Spleen (tissue), 11 donors: ENCODE results near the gene KLK5. TPM values are rescaled to one million over a fixed set of nuclear protein-coding genes. Genes with fewer than 3 reads are reported as not detected.

ENCODE experiments used
- DNase-seq: peaks from one replicate; pipeline ENCODE4 v3.0.0-alpha.2; 2020
- H3K27ac ChIP-seq, 8 donors: fragments of 200-600 bp; sonication (generic) in 7 of 8; 1 replicate in 4 of 8; 2 replicates in 4 of 8; pipeline versions ENCODE4 v1.5.0 to v1.8.0; 2016 to 2021; ENCODE audit warnings: inconsistent platforms in 4 of 8, mild to moderate bottlenecking in 4 of 8, moderate library complexity in 1 of 8
- H3K27me3 ChIP-seq, 7 donors: fragments of 200-600 bp; sonication (generic) in 6 of 7; replicated peaks in 1 of 7; 1 replicate in 4 of 7; 2 replicates in 3 of 7; pipeline versions ENCODE4 v1.5.0 to v1.8.0; 2016 to 2021; ENCODE audit warnings: inconsistent platforms in 3 of 7, mild to moderate bottlenecking in 1 of 7
- H3K36me3 ChIP-seq, 6 donors: fragments of 200-600 bp; sonication (generic) in 5 of 6; 1 replicate in 4 of 6; 2 replicates in 2 of 6; pipeline versions ENCODE4 v1.5.0 to v1.8.0; 2016 to 2021; ENCODE audit warnings: inconsistent platforms in 2 of 6
- H3K4me1 ChIP-seq, 6 donors: fragments of 200-600 bp; sonication (generic) in 5 of 6; 1 replicate in 3 of 6; 2 replicates in 3 of 6; pipeline versions ENCODE4 v1.5.0 to v1.8.0; 2016 to 2021; ENCODE audit warnings: inconsistent platforms in 3 of 6
- H3K4me3 ChIP-seq, 8 donors: fragments of 200-600 bp; sonication (generic) in 7 of 8; 1 replicate in 4 of 8; 2 replicates in 4 of 8; pipeline versions ENCODE4 v1.5.0 to v1.8.0; 2016 to 2021; ENCODE audit warnings: inconsistent platforms in 4 of 8, mild to moderate bottlenecking in 4 of 8, moderate library complexity in 2 of 8
- H3K9me3 ChIP-seq, 8 donors: fragments of 200-600 bp; sonication (generic) in 7 of 8; 1 replicate in 4 of 8; 2 replicates in 4 of 8; pipeline versions ENCODE4 v1.5.0 to v1.8.0; 2016 to 2021; ENCODE audit warnings: inconsistent platforms in 4 of 8
- POLR2A ChIP-seq, 3 donors: fragments of 450-650 bp; IDR thresholded peaks; one replicate each; pipeline ENCODE4 v1.5.1; 2017; ENCODE audit warnings: antibody characterized with exemption in 3 of 3, mild to moderate bottlenecking in 1 of 3
- POLR2AphosphoS5 ChIP-seq, 3 donors: sonication (generic); formaldehyde crosslinking; IDR thresholded peaks; one replicate each; pipeline ENCODE4 v1.5.1; 2017; ENCODE audit warnings: antibody characterized with exemption in 3 of 3
- WGBS, 5 donors: extraction: QIAGEN DNeasy Blood & Tissue Kit in 3 of 5; methylation state at CpG; one replicate each; pipeline versions ENCODE4 v1.1.5 to v1.1.7; 2013 to 2018; 5-methylcytosine and 5-hydroxymethylcytosine counted together
- intact Hi-C: fragments of 100-400 bp; cut with DNase I; formaldehyde crosslinking; loops from one replicate; pipeline ENCODE4 v1.15.0; 2023; ENCODE audit warnings: low total_unique reads
- polyA plus RNA-seq, 3 donors: library from polyadenylated mRNA; stranded (reverse); fragments of 200-250 nt; gene quantifications; one replicate each; pipeline ENCODE4 v1.2.1, GENCODE V29; 2013
- total RNA-seq, 7 donors: library from RNA; depleted of rRNA in 3 of 7; stranded (reverse); fragments of >200 nt in 3 of 7; fragmentation: NEBNext Ultra II Directional in 4 of 7; extraction: Animal tissue kit (Norgen Biotek cat#: 25700) in 4 of 7; gene quantifications; one replicate each; pipeline versions ENCODE4 v1.1.0 to v1.2.1, GENCODE V29; 2016 to 2021
- TF ChIP-seq, protein P1 (sequence below), 11 experiments: fragments of 200-600 bp in 7 of 11; fragments of 450-650 bp in 4 of 11; sonication (generic) in 4 of 11; IDR thresholded peaks in 8 of 11; conservative IDR thresholded peaks in 3 of 11; 1 replicate in 7 of 11; 2 replicates in 4 of 11; pipeline versions ENCODE4 v1.4.0 to v1.8.0; 2016 to 2021; ENCODE audit warnings: antibody characterized with exemption in 11 of 11, inconsistent platforms in 4 of 11, mild to moderate bottlenecking in 1 of 11
- donor health status: healthy with polysubstance abuse.
- donor health status: DM: no; HTN: no; CAD: no; lungs with moderate emphysema.
- donor health status: DM: no; HTN: no; CAD: no.
- donor health status: Bipolar disorder and iron deficiency.
- donor health status: healthy.
- donor health status: DM: no; HTN: no; CAD: no.
- donor health status: DM: yes; HTN: yes; CAD: no.

The KLK5 gene
- total and polyA plus RNA-seq, 10 donors, result 0.13 to 0.79 TPM; not detected in 8

DNA sequence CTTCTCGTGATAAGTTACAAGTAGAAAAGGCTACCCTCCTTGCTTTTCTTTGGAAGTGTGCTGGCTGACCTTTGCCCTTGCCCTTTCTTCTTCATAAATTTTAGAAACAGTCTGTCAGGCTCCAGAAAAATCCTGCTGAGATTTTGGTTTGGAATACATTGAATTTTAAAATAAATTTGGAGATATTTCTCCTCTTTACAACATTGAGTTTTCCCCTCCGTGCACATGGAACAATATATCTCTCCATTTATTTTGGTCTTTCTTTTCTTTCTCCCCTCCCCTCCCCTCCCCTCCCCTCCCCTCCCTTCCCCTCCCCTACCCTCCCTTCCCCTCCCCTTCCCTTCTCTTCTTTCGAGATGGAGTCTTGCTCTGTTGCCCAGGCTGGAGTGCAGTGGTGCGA, 50.2 kb downstream of the KLK5 start:
- no peaks in the 10 kb centered on the region for H3K4me1 ChIP-seq
- intact Hi-C loops, result no loop called here
- no peak overlapping the region for H3K4me3 ChIP-seq
- TF ChIP-seq, protein P1, sequence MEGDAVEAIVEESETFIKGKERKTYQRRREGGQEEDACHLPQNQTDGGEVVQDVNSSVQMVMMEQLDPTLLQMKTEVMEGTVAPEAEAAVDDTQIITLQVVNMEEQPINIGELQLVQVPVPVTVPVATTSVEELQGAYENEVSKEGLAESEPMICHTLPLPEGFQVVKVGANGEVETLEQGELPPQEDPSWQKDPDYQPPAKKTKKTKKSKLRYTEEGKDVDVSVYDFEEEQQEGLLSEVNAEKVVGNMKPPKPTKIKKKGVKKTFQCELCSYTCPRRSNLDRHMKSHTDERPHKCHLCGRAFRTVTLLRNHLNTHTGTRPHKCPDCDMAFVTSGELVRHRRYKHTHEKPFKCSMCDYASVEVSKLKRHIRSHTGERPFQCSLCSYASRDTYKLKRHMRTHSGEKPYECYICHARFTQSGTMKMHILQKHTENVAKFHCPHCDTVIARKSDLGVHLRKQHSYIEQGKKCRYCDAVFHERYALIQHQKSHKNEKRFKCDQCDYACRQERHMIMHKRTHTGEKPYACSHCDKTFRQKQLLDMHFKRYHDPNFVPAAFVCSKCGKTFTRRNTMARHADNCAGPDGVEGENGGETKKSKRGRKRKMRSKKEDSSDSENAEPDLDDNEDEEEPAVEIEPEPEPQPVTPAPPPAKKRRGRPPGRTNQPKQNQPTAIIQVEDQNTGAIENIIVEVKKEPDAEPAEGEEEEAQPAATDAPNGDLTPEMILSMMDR (IDR thresholded peaks at IDR 0.05 in 8 of 11, conservative IDR thresholded peaks at IDR 0.05 in 3 of 11), result no peak
- no peak for TF ChIP-seq POLR2A (IDR thresholded peaks at IDR 0.05)
- TF ChIP-seq POLR2AphosphoS5 (IDR thresholded peaks at IDR 0.05), result no peak
- H3K27me3 ChIP-seq, result peaks cover 0 to 59% (median 7%) of the 10 kb centered on the region in 7 donors
- WGBS, 5 donors, result 67 to 79% (median 73%) methylated on average over 3 to 4 of the region's 4 CpGs
- no peaks in the 10 kb centered on the region for H3K36me3 ChIP-seq
- no peak overlapping the region for H3K27ac ChIP-seq
- no peaks in the 10 kb centered on the region for H3K9me3 ChIP-seq
- DNase-seq, result no peak

DNA sequence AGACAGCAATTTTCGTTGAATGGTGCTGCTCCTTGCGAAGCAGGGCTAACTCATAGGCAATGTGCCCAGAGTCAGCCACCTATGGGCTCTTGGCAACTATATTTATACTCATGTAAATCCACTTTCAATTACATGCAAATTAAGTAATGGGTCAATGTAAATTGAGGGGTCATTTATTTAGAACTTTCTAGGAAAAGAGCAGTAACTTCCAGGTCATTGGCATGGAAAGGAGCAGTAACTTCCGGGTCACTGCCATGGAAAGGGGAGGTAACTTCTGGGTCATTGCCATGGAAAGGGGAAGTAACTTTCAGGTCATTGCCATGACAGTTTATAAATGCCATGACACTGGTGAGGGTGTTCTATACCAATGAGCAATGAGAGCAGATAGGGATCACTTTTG, 53.3 kb downstream of the KLK5 start:
- H3K27ac ChIP-seq, result no peak overlapping the region
- H3K9me3 ChIP-seq, result peaks cover 0 to 9% (median 2%) of the 10 kb centered on the region in 8 donors
- TF ChIP-seq POLR2A (IDR thresholded peaks at IDR 0.05) (no peak), POLR2AphosphoS5 (IDR thresholded peaks at IDR 0.05) (no peak)
- TF ChIP-seq, protein P1 (IDR thresholded peaks at IDR 0.05 in 8 of 11, conservative IDR thresholded peaks at IDR 0.05 in 3 of 11), result no peak
- H3K4me1 ChIP-seq, result no peaks in the 10 kb centered on the region
- 83 to 90% (median 87%) methylated on average over 3 of the region's 3 CpGs for WGBS, 5 donors
- peaks cover 0 to 49% (median 0%) of the 10 kb centered on the region in 7 donors for H3K27me3 ChIP-seq
- intact Hi-C loops, result no loop called here
- no peak for DNase-seq
- H3K4me3 ChIP-seq, result no peak overlapping the region
- no peaks in the 10 kb centered on the region for H3K36me3 ChIP-seq

DNA sequence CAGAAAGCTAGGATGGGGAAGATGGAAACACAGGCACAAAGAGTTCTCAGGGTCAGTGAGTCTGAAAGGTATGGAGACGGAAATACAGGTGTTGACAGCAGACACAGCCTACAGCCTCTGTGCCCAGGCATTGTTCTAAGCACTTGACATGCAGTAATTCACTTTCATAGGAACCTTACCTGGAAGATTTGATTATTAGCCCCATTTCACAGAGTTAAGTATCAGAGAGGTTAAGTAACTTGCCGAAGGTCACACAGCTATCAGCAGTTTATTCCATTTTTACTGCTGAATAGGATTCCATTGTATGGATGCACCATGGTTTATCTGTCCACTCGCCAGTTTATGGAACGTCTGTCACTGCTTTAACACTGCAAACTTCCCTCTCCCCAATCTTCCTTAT, 54.8 kb downstream of the KLK5 start:
- Histone ChIP-seq H3K9me3 (peaks cover 0 to 9% (median 2%) of the 10 kb centered on the region in 8 donors), H3K4me1 (no peaks in the 10 kb centered on the region), H3K27me3 (peaks cover 0 to 57% (median 0%) of the 10 kb centered on the region in 7 donors), H3K36me3 (no peaks in the 10 kb centered on the region), H3K27ac (no peak overlapping the region), H3K4me3 (no peak overlapping the region)
- WGBS, 5 donors, result 71 to 85% (median 80%) methylated on average over 4 of the region's 4 CpGs
- DNase-seq, result no peak
- intact Hi-C loops, result no loop called here
- TF ChIP-seq POLR2AphosphoS5 (IDR thresholded peaks at IDR 0.05) (no peak), POLR2A (IDR thresholded peaks at IDR 0.05) (no peak)
- TF ChIP-seq, protein P1 (IDR thresholded peaks at IDR 0.05 in 8 of 11, conservative IDR thresholded peaks at IDR 0.05 in 3 of 11), result no peak

DNA sequence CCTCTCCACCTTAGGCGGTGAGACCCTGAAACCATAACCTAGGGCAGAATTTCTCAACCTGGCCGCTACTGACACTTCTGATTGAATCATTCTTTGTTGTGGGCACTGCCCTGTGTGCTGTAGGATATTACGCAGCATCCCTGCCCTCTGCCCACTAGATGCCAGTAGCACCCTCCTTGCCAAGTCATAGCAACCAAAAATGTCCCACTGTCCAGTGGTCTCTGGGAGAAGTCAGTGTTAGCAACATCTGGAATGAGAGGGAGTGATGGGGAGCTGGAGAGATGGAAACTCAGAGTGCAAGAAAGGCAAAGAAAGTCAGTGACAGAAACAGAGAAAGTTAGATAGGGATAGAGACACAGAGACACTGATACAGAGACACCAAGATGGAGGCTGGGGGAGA, 55.2 kb downstream of the KLK5 start:
- no peak for DNase-seq
- intact Hi-C loops, result no loop called here
- Histone ChIP-seq H3K27me3 (peaks cover 0 to 61% (median 0%) of the 10 kb centered on the region in 7 donors), H3K27ac (peak overlapping the region in 1 of 8 donors; percentile 46), H3K4me3 (no peak overlapping the region), H3K4me1 (no peaks in the 10 kb centered on the region), H3K36me3 (no peaks in the 10 kb centered on the region), H3K9me3 (peaks cover 0 to 9% (median 2%) of the 10 kb centered on the region in 8 donors)
- TF ChIP-seq, protein P1 (IDR thresholded peaks at IDR 0.05 in 8 of 11, conservative IDR thresholded peaks at IDR 0.05 in 3 of 11), result no peak
- TF ChIP-seq POLR2A (IDR thresholded peaks at IDR 0.05) (no peak), POLR2AphosphoS5 (IDR thresholded peaks at IDR 0.05) (no peak)
- WGBS, 5 donors, result 75 to 82% (median 77%) methylated on average over 3 of the region's 3 CpGs
